GM19328 (cell line): ENCODE results near the gene THRB.

Source experiments
- ATAC-seq: cut with Tn5 transposase; IDR thresholded peaks from one replicate; pipeline ENCODE4 v1.9.1; 2021; ENCODE audit warnings: mild to moderate bottlenecking, moderate library complexity; ENCODE audit not compliant: unreplicated experiment

THRB gene

DNA sequence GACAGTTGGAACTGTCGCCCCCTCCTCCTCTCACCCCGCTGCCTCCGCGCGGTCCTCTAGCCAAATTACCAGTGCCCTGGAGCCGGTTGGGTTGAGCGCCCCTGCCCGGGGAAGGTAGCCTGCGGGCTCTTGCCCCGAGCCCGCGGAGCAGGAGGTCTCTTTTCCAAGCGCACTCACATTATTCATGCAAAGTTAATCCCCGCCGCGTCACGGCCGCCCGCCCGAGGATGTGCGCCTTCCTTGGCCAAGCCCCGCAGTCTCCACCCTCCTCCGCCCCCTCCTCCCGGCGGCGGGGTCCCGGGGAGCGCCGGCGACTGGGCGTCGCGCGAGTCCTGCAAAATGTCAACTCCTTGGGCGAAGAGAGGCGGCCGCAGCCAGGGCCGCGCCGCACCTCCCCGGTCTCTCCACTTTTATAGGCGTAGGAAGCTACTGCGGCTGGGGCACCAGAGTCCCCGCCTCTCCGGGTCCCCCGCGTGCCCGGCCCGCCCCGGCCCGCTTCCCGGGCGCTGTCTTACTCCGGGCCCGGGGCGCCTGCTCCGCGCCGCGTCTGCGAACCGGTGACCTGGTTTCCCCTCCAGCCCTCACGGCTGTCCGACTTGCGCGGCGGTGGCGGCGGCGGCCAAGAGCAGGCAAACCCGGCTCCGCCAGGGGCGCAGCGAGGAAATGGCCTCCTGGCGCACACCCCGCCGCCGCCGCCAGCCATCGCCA lies at the start of gene THRB:
Gene THRB (minus strand): TSS at position 233 of the 708 bp plus-strand sequence.
- ATAC-seq: no peak

DNA sequence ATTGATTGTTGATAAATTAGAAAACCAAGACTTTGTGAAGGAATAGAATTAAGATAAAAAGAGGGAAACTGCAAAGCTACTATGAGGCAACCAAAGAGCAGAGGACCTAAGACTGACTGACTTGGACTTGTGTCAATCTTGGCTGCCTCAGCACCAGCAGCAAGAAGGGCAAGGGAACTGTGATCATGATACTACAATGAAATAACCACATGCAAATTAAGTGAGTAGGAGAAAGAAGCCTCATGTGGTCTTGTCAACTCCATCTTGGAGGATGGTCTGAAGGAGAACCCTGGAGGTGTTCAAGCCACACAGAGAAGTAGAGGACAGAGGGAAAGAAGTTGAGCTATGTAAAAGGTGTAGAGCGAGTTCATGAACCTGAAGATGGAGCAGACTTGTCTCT lies 47.3 kb upstream of the THRB start:
- ATAC-seq: no peak

DNA sequence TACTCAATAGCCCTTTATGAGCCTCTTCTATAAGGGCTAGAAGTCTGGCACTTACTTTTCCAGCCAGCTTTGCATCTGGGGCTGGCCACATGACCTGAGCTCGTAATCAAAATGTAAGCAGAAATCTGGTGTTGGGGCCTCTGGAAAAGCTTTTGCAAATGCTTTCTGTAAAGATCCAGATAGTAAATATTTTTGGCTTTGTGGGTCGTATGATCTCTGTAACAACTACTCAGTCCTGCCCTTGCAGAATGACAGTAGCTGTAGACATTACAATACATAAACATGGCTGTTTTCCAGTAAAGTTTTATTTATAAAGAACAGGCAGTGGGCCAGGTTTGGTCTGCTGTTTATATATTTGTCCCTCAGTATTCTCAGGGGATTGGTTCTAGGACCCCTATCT lies 46.2 kb upstream of the THRB start:
- ATAC-seq: no peak

DNA sequence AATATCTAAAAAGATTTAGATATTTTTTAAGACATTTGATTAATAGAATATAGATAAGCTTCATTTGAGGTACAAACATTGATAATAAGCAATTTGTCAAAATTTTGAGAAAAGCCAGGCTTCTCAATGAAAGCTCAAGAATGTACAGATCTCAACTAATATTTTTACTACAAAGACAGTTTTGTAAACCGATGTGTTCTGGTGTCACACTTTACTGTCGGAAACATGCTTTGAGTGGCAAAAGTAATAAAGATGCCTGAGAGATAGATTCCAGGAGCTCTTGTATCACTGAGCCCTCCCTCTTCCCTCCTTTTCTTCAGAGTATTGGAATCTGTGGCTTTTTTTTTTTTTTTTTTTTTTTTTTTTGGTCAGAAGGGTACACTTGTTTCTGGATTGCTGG lies 45.0 kb upstream of the THRB start:
- no peak for ATAC-seq

- no peak for ATAC-seq
Observed at GRCh38 chr3:24538891-24539290, 44.2 kb upstream of the THRB start.

DNA sequence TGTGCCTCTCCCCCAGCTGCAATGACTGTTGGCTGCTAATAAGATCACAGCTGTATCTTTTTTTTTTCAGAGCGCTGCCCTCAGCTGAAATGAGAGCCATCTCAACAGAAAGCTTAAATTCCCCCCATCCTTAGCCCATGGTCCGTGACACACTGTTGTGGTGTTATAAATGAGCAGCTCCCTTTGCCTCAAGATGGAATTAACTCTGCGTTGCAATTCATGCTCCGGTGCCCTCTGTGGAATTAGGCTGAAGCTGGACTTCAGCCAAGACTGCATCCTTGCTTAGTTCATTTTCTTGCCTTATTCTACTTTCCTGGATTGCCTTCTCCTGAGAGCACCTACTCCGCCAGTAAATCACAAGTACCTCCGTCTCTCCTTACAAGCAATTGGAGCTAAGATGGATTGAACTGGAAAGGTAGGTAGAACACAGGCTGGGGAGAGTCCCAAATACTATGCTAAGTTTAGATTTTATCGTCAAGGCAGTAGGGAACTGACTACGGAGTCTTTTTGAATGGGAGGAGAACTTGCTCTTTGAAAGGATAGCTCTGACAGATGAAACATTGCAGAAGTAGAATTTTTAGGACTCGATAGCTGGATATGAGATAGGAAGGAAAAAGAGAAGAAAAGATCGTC lies 39.0 kb upstream of the THRB start:
- ATAC-seq: no peak

- no peak for ATAC-seq
Observed at GRCh38 chr3:24530471-24530870, 35.8 kb upstream of the THRB start.

GRCh38 chr3:24529210-24529609 lies 34.6 kb upstream of the THRB start:
- ATAC-seq: no peak

GRCh38 chr3:24526640-24527212 lies 32.1 kb upstream of the THRB start:
- ATAC-seq: no peak

GRCh38 chr3:24525557-24525956 lies 30.9 kb upstream of the THRB start:
- no peak for ATAC-seq

DNA sequence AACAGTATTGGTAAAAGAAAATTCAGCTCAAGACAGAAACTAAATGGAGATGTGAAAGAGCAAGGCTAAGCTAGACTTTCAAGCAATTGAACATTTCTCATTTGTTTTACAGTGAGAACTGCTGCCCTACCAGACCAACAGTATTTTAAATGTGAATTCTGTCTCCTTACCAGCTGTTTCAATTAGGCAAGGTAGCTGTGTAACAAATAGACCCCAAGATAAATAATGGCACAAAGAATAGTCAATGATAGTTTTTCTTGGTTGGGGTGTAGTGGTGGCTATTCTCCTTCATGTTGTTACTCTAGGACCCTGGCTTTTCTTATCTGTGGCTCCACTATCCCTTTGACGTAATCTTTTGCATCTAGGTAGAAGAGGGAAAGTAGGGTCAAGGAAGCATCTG lies 30.4 kb upstream of the THRB start:
- no peak for ATAC-seq

DNA sequence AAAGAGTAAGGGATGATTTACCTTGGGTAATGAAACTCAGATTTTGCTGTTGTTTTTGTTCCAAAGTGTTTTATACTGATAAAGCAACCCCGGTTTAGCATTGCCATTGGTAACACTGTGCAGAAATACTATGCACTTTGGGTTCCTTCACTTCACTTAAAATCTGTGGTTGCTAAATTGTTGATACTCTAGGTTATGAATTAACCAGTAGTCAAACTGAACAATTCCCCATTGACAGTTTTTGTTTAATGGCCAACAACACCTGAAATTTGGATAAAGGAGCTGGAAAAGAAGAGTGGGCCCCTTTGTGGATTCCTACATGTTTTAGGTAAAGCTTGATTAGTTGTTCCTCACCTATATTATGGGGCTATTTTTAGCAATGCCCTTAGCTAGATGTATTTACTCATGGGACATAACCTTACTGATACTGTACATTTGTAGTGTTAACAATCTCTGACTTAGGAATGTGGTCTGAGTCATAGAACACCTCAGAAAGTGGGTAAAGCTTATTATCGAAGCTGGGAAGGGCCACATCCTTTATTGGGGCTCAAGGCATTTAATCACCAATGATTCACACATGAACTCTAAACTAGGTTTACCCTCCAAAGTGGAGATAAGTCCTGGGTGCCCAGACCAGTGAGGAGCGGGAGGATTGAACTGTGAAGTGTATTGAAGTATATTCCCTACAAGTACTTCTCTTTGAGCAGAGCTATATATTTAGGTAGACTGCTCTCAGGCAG lies 29.5 kb upstream of the THRB start:
- no peak for ATAC-seq

- ATAC-seq: no peak
Observed at GRCh38 chr3:24523215-24523614, 28.6 kb upstream of the THRB start.

GRCh38 chr3:24522146-24522579 lies 27.5 kb upstream of the THRB start:
- no peak for ATAC-seq

- ATAC-seq: no peak
Observed at GRCh38 chr3:24521420-24522145, 26.9 kb upstream of the THRB start.

GRCh38 chr3:24520976-24521419 lies 26.3 kb upstream of the THRB start:
- no peak for ATAC-seq

GRCh38 chr3:24520101-24520495 lies 25.4 kb upstream of the THRB start:
- ATAC-seq: no peak

DNA sequence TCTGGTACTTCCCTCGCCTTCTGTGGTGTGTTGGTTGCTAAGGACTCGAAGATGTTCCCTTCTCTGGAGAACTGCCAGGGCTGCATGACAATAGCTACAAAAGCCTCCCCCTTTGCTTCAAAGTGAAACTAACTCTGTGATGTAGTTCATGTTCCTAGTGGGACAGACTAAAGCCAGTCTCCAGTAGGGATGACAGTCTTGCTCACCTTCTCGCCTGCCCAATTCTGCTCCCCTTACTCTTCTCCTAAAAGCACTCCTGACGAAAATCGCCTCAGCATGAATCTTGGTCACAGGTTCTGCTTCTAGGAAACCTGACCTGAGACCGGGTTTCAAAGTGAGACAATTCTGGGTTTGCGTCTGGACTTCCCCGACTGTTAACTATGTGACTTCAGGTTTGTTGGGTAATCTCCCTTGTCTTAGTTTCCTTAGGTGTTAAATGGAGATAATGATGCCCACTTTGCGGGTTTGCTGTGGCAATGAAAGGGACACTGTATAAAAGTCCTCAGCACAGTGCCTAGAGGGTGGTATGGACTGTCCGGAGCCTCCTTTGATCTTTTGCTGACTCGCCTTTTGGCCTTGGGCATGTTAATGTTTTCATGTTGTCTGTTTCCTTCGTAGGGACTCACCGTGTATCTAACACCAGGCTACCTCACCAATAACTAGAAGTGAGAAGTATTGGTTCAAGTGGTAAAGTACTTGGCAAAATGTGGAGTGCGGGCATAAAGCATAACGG lies 24.9 kb upstream of the THRB start:
- ATAC-seq: no peak

DNA sequence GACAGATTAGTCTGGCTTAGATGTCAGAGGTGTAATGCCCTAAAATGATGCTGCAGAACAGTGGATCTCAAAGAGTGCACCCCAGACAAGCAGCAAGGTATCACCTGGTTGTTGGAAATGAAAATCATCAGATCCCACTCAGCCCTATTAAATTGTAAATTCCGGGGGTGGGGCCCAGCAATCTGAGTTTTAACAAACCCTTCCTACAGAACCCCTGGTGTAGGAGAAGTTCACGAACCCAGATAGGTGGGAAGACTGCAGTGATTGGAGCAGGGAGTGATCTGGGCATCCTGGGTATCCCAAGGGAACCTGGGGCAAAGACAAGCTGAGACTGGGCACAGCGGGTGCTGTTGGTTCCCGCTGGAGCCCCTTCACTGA lies 24.3 kb upstream of the THRB start:
- ATAC-seq: no peak

GRCh38 chr3:24514119-24514518 lies 19.5 kb upstream of the THRB start:
- ATAC-seq: no peak
